Mammary epithelial cell (primary cell): ENCODE results near the gene CDC42EP5.

Experiments used
- EZH2 ChIP-seq: IDR thresholded peaks from 2 replicates; pipeline ENCODE4 v1.6.1; 2012; ENCODE audit warnings: low read length, inconsistent platforms, borderline replicate concordance
- TF ChIP-seq, protein P1 (sequence below), 2 donors: IDR thresholded peaks in 1 of 2; conservative IDR thresholded peaks in 1 of 2; 2 replicates each; pipeline ENCODE4 v1.5.1; 2011 to 2012; ENCODE audit warnings: inconsistent platforms in 2 of 2, low read length in 2 of 2, mild to moderate bottlenecking in 2 of 2, control low read depth in 1 of 2, low read depth in 1 of 2; ENCODE audit not compliant: insufficient read depth in 1 of 2; ENCODE audit errors: extremely low read depth in 1 of 2

GRCh38 chr19:54428323-54429175, 44.5 kb downstream of the CDC42EP5 start:
- TF ChIP-seq, protein P1, sequence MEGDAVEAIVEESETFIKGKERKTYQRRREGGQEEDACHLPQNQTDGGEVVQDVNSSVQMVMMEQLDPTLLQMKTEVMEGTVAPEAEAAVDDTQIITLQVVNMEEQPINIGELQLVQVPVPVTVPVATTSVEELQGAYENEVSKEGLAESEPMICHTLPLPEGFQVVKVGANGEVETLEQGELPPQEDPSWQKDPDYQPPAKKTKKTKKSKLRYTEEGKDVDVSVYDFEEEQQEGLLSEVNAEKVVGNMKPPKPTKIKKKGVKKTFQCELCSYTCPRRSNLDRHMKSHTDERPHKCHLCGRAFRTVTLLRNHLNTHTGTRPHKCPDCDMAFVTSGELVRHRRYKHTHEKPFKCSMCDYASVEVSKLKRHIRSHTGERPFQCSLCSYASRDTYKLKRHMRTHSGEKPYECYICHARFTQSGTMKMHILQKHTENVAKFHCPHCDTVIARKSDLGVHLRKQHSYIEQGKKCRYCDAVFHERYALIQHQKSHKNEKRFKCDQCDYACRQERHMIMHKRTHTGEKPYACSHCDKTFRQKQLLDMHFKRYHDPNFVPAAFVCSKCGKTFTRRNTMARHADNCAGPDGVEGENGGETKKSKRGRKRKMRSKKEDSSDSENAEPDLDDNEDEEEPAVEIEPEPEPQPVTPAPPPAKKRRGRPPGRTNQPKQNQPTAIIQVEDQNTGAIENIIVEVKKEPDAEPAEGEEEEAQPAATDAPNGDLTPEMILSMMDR (conservative IDR thresholded peaks at IDR 0.05 in 1 of 2, IDR thresholded peaks at IDR 0.05 in 1 of 2; ENCODE audit: extremely low read depth in 1 of 2, insufficient read depth in 1 of 2, low read depth in 1 of 2, low read length in 2 of 2), result no peak
- TF ChIP-seq EZH2, result no peak
